Activated B cell treated with CpG ODN at 0.5 μM for 24 hours (primary cell): ENCODE measurements around the gene C11orf71. TPM values are rescaled to one million over a fixed set of nuclear protein-coding genes. Genes with fewer than 3 reads are reported as not detected.

Source experiments
- ATAC-seq: fragments of 200-7000 bp; cut with Tn5 transposase; one replicate; pipeline ENCODE4 v1.10.0; 2021; ENCODE audit warnings: low read depth, mild to moderate bottlenecking, moderate library complexity
- CTCF ChIA-PET: fragments of 350-600 bp; sonication (Branson Sonifier 250); formaldehyde crosslinking; loops from one replicate; lab custom pipeline; 2021; ENCODE audit warnings: antibody characterized with exemption; lab: Charles Lee
- POLR2A ChIA-PET: fragments of 350-600 bp; sonication (Branson Sonifier 250); formaldehyde crosslinking; loops from one replicate; lab custom pipeline; 2021; ENCODE audit warnings: antibody characterized with exemption; lab: Charles Lee
- DNase-seq: peaks from one replicate; pipeline ENCODE4 v3.0.0; 2022
- H3K27ac Mint-ChIP-seq: one replicate; pipeline ENCODE4 v1.8.0; 2020; ENCODE audit warnings: mixed read lengths
- H3K27me3 Mint-ChIP-seq: one replicate; pipeline ENCODE4 v1.8.0; 2021; ENCODE audit warnings: mixed read lengths
- H3K36me3 Mint-ChIP-seq: one replicate; pipeline ENCODE4 v1.8.0; 2021; ENCODE audit warnings: low read depth, mixed read lengths
- H3K4me1 Mint-ChIP-seq: one replicate; pipeline ENCODE4 v1.8.0; 2021; ENCODE audit warnings: mixed read lengths
- H3K4me3 Mint-ChIP-seq: one replicate; pipeline ENCODE4 v1.8.0; 2020; ENCODE audit warnings: mild to moderate bottlenecking, mixed read lengths
- H3K9me3 Mint-ChIP-seq: one replicate; pipeline ENCODE4 v1.8.0; 2020; ENCODE audit warnings: mixed read lengths
- intact Hi-C: fragments of 100-400 bp; cut with micrococcal nuclease; formaldehyde crosslinking; loops from one replicate; pipeline ENCODE4 v1.15.1; 2024
- total RNA-seq: library from RNA; stranded (reverse); gene quantifications from 2 replicates; pipeline ENCODE4 v1.2.3, GENCODE V29; 2022
- TF ChIP-seq, protein P1 (sequence below): fragments of 200-600 bp; IDR thresholded peaks from one replicate; pipeline ENCODE4 v1.8.0; 2022; ENCODE audit warnings: antibody characterized with exemption, mild to moderate bottlenecking

C11orf71 gene
- total RNA-seq, 1 donor from 2014 or later, result 9.5 TPM

DNA sequence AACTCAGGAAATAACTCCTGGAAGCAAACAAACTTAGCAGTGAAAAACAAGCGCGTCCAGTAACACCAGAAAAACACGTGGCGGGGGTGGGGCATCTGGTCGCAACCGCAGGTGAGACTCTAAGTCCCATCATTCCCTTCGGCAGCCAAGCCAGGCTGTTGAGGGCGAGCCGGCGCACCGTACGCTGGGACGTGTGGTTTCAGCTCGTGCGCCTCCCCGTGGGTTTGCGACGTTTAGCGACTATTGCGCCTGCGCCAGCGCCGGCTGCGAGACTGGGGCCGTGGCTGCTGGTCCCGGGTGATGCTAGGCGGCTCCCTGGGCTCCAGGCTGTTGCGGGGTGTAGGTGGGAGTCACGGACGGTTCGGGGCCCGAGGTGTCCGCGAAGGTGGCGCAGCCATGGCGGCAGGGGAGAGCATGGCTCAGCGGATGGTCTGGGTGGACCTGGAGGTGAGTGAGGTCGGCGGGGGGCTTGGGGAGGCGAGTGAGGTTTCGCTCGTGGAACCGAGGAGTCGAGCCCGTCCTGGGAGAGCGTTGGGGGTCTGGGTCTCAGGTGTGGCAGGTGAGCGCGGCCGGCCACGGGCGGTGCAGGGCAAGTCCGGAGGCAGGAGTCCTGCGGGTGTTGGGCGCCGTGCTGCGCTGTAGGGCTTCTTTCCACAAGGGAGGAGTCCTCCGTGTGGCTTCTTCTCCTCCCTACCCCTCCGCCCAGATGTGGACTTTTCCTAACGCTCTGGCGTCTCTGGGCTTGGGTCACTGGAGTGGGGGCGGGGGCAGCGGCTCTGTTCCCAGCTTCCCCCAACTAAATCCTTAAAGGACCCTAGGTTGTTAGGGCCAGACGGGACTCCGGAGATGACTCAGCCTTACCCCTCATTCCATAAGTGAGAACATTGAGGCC lies 39.2 kb upstream of the C11orf71 start, which contains the start of gene REXO2:
Gene REXO2 (plus strand): TSS at position 239 of the 892 bp plus-strand sequence. CDS start 62 bp downstream, at position 301.
- ChIA-PET CTCF (interaction anchor here (0.5 kb wide), 1 partner anchor 15 kb away, joined by 3 read pairs; no protein-coding TSS in a partner anchor), POLR2A (interaction anchor here (0.6 to 1.5 kb wide), 5 partner anchors 39 to 673 kb away, joined by 3 to 4 read pairs (median 3); partner anchors contain the start of genes C11orf71, CLDN25 and RBM7)
- peak; percentile 85 for DNase-seq
- peaks cover 17% of the 10 kb centered on the region for H3K4me1 Mint-ChIP-seq
- ATAC-seq, result peak; percentile 99
- peak within 1 kb of the TSS; percentile 87 for H3K27ac Mint-ChIP-seq
- no peaks in the 10 kb centered on the region for H3K27me3 Mint-ChIP-seq
- H3K4me3 Mint-ChIP-seq, result peak within 1 kb of the TSS; percentile 97
- intact Hi-C loops, result loop anchor here (1.0 to 10.0 kb wide), 5 partner anchors 39 to 667 kb away; partner anchors contain the start of genes C11orf71, RBM7, USP28 and ZW10
- H3K36me3 Mint-ChIP-seq, result peaks cover 10% of the 10 kb centered on the region
- TF ChIP-seq, protein P1, sequence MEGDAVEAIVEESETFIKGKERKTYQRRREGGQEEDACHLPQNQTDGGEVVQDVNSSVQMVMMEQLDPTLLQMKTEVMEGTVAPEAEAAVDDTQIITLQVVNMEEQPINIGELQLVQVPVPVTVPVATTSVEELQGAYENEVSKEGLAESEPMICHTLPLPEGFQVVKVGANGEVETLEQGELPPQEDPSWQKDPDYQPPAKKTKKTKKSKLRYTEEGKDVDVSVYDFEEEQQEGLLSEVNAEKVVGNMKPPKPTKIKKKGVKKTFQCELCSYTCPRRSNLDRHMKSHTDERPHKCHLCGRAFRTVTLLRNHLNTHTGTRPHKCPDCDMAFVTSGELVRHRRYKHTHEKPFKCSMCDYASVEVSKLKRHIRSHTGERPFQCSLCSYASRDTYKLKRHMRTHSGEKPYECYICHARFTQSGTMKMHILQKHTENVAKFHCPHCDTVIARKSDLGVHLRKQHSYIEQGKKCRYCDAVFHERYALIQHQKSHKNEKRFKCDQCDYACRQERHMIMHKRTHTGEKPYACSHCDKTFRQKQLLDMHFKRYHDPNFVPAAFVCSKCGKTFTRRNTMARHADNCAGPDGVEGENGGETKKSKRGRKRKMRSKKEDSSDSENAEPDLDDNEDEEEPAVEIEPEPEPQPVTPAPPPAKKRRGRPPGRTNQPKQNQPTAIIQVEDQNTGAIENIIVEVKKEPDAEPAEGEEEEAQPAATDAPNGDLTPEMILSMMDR, result no peak
- H3K9me3 Mint-ChIP-seq, result no peaks in the 10 kb centered on the region

DNA sequence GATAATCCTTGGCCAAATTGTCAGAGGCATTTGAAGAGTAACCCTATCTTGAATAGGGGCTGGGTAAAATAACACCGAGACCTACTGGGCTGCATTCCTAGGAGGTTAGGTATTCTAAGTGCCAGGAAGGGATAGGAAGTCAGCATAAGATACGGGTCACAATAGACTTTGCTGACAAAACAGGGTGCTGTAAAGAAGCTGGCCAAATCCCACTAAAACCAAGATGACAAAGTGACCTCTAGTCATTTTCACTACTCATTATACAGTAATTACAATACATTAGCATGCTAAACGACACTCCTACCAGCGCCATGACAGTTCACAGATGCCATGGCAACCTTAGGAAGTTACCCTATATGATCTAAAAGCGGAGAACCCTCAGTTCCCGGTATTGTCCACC lies 38.0 kb upstream of the C11orf71 start:
- Mint-ChIP-seq H3K36me3 (peaks cover 4% of the 10 kb centered on the region), H3K27me3 (no peaks in the 10 kb centered on the region), H3K9me3 (no peaks in the 10 kb centered on the region), H3K4me3 (no peak overlapping the region), H3K27ac (no peak overlapping the region), H3K4me1 (peaks cover 17% of the 10 kb centered on the region)
- CTCF ChIA-PET, result no interaction called here
- TF ChIP-seq, protein P1, result no peak
- intact Hi-C loops, result loop anchor here (2.0 to 10.0 kb wide), 3 partner anchors 98 to 666 kb away; partner anchors contain the start of genes USP28 and ZW10
- DNase-seq (no peak), ATAC-seq (no peak)
- POLR2A ChIA-PET, result interaction anchor here (1.5 kb wide), 1 partner anchor 38 kb away, joined by 4 read pairs; the partner anchor contains the start of genes C11orf71 and RBM7

DNA sequence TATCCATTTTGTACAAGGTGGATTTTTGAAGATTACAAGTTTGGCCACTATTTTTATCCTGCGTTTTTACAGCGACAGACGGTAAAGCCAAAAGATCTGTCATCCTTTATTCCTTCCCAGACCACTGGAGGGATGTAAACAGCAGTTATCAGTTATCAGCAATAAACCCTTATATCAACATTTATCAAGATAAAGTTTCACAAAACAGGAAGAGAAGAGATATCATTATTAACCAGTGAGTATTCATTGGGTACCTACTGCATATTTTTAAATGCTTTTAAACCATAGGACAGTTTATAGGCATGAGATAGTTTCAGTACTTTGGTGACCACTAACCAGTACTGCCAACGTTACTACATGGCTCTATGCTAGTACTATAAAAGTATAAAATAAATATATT lies 33.1 kb upstream of the C11orf71 start:
- no peaks in the 10 kb centered on the region for H3K36me3 Mint-ChIP-seq

DNA sequence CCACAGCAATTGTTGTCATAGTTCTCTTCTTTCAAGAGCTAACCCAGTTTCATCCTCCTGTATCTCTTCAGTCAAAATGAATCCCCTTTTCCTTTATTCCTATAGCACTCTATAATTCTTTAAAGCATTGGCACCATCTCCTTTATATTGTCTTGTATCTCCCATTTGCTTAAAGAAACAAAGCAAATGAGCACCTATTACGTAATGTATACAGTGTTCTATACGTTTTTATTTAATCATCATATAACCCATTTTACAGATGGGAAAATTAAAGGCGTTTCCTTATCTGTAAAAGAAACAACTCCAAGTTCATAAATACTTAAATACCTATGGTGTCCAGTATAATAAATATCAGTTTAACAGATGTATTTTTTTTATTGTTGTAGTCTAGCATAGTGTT lies 32.6 kb upstream of the C11orf71 start:
- H3K4me3 Mint-ChIP-seq, result no peak overlapping the region
- no peaks in the 10 kb centered on the region for H3K36me3 Mint-ChIP-seq
- ATAC-seq, result no peak
- no peaks in the 10 kb centered on the region for H3K9me3 Mint-ChIP-seq
- ChIA-PET POLR2A (no interaction called here), CTCF (no interaction called here)
- DNase-seq, result no peak
- H3K27ac Mint-ChIP-seq, result no peak overlapping the region
- TF ChIP-seq, protein P1, result no peak
- no peaks in the 10 kb centered on the region for H3K27me3 Mint-ChIP-seq
- intact Hi-C loops, result loop anchor here (10.0 kb wide), 1 partner anchor 558 kb away; the partner anchor contains the start of gene USP28
- H3K4me1 Mint-ChIP-seq, result no peaks in the 10 kb centered on the region

More for the DNA sequence above, 33.1 kb upstream of the C11orf71 start:
- TF ChIP-seq, protein P1, result no peak
- Mint-ChIP-seq H3K27ac (no peak overlapping the region), H3K4me3 (no peak overlapping the region), H3K27me3 (no peaks in the 10 kb centered on the region), H3K4me1 (no peaks in the 10 kb centered on the region), H3K9me3 (no peaks in the 10 kb centered on the region)
- DNase-seq (no peak), ATAC-seq (no peak)
- ChIA-PET CTCF (no interaction called here), POLR2A (no interaction called here)
- intact Hi-C loops, result loop anchor here (10.0 kb wide), 1 partner anchor 559 kb away; the partner anchor contains the start of gene USP28

DNA sequence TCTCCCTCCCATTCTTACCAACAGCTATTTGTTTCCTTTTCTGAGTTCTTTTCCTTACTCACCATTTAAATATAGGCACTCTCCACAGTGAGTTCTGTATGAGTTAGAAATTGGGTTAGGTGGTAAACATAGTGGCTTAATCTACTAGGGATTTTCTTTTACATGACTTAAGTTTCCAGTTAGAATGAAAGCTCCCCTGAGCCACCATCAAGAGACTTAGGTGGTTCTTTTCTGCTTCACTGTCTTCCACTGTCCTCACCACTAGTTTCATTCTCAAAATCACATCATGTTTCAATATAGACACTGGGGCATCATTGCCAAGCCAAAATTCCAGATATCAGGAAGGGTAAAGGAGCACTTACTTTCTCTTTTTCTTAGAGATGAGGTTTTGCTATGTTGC lies 30.0 kb upstream of the C11orf71 start:
- intact Hi-C loops, result loop anchor here (10.0 kb wide), 1 partner anchor 555 kb away; the partner anchor contains the start of gene USP28
- no peaks in the 10 kb centered on the region for H3K27me3 Mint-ChIP-seq
- ChIA-PET POLR2A (no interaction called here), CTCF (no interaction called here)
- H3K4me1 Mint-ChIP-seq, result no peaks in the 10 kb centered on the region
- H3K4me3 Mint-ChIP-seq, result no peak overlapping the region
- no peak overlapping the region for H3K27ac Mint-ChIP-seq
- no peaks in the 10 kb centered on the region for H3K36me3 Mint-ChIP-seq
- no peak for DNase-seq
- ATAC-seq, result no peak
- no peaks in the 10 kb centered on the region for H3K9me3 Mint-ChIP-seq
- TF ChIP-seq, protein P1, result no peak
